GM21528 (cell line): ENCODE results near the gene IPO7.
"Not testable (repeated sequence)": the region's sequence is repeated elsewhere in the genome, so short reads cannot be mapped to it uniquely, and the experiment has no call there.

Experiments used
- ATAC-seq: cut with Tn5 transposase; IDR thresholded peaks from one replicate; pipeline ENCODE4 v1.9.1; 2021; ENCODE audit warnings: mild to moderate bottlenecking, moderate library complexity; ENCODE audit not compliant: unreplicated experiment, low FRiP score

Gene IPO7

GRCh38 chr11:9384535-9385326 is at the start of gene IPO7:
Gene IPO7, plus strand, starts transcription at chr11:9384652. Its CDS starts 112 bp downstream, at chr11:9384764.
- peak; percentile 91 for ATAC-seq

GRCh38 chr11:9341638-9342178 is 42.7 kb upstream of the IPO7 start:
- no peak for ATAC-seq

DNA sequence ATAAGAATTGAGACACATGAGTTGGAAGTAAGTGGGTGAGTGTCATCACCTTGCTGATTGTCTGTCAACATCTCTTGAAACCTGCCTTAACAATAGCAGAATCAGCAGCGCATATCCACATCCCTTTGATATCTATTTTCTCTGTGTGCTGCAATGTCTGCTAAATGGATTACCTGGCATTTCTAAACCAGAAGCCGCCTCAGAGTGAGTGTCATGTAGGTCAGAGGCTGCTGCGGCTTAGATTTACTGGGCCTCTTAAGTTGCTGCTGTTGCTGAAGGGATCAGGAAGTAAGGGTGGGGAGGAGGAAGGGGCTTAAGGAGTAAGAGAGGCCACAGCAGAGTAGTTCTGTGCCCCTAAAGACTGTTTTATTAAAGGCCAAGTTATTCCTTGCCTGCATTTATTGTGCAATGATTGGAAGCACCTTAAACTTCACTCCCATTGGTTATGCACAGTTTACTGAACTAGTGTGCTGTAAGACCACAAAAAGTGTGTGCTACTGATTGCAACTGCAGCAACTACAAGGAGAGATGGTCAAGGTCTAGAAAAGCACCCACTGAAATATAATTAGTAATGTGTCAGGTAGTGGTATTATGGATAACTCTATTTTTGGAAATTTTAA is 40.3 kb upstream of the IPO7 start:
- ATAC-seq, result no peak

DNA sequence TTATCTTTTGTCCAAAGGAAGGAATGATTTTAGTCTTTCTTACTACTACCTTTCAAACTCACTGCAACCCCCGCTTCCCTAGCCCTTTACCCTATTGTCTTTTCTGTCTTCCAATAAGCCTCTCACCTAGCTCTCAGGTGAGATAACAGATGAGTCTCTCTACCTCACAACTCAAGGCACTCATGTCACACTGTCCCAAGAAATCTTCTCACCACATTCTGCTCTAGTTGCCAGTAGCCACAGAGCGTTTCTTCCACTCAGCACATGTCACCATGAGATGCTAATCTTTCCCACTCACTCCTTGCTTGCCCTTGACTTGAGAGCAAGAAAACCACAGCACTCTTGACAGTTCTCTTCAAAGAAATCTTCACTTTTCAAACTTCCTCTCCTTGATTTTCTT is 37.4 kb upstream of the IPO7 start:
- no peak for ATAC-seq

DNA sequence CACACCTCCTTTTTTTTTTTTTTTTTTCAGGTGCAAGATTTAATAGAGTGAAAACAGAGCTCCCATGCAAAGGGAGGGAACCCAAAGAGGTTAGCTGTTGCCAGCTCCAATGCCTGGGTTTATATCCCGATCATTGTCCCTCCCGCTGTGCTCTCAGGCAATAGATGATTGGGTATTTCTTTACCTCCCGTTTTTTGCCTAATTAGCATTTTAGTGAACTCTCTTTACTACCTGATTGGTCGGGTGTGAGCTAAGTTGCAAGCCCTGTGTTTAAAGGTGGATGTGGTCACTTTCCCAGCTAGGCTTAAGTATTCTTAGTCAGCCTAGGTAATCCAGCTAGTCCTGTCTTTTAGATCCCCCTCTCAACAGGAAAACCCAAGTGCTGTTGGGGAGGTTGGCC is 36.7 kb upstream of the IPO7 start:
- not testable (repeated sequence) for ATAC-seq

DNA sequence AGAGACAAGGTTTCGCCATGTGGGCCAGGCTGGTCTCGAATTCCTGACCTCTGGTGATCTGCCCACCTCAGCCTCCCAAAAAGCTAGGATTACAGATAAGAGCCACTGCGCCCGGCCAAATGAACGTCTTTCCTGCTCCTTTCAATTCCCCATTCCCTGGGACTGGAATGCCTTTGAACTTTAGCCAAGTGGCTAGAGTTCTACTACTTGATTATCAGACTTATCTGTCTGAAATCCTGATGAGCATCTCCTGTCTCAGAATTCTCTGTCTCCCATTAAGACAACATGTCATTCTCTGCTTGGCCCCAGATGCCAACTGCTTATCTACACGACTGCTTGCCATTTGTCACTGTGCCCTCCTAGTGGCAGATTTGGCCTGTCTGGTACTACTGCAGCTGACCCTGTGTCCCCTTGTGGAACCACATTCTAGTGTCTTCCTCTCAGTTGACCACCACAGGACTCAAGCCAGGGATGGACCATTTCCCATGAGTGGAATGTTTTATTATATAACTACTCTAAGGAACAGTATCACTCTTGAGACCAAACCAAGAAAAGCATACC is 33.1 kb upstream of the IPO7 start:
- no peak for ATAC-seq

GRCh38 chr11:9357041-9357440 is 27.4 kb upstream of the IPO7 start:
- no peak for ATAC-seq

GRCh38 chr11:9360862-9361622 is 23.4 kb upstream of the IPO7 start:
- not testable (repeated sequence) for ATAC-seq

DNA sequence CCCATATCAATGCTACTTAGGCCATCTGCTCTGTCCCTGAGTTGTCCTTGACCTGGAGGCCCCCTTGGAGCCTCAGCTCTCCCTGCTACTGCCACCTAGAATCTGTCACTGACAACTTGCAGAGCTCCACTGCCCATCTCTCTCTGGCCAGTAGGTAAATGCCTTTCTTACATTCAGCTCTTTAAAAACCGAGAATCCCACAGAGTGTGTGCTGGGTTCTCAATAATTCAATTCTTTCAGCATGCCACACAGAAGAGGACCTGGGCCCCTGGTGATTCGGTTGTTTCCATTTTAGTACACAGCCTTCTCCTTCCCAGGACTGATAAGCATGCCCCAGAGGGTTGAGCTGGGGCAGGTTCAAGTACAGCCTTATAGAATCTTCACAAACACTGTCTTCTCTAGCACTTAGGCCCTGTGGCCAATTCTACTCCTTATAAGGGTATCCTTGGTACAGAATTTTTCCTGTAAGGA is 22.0 kb upstream of the IPO7 start:
- no peak for ATAC-seq

DNA sequence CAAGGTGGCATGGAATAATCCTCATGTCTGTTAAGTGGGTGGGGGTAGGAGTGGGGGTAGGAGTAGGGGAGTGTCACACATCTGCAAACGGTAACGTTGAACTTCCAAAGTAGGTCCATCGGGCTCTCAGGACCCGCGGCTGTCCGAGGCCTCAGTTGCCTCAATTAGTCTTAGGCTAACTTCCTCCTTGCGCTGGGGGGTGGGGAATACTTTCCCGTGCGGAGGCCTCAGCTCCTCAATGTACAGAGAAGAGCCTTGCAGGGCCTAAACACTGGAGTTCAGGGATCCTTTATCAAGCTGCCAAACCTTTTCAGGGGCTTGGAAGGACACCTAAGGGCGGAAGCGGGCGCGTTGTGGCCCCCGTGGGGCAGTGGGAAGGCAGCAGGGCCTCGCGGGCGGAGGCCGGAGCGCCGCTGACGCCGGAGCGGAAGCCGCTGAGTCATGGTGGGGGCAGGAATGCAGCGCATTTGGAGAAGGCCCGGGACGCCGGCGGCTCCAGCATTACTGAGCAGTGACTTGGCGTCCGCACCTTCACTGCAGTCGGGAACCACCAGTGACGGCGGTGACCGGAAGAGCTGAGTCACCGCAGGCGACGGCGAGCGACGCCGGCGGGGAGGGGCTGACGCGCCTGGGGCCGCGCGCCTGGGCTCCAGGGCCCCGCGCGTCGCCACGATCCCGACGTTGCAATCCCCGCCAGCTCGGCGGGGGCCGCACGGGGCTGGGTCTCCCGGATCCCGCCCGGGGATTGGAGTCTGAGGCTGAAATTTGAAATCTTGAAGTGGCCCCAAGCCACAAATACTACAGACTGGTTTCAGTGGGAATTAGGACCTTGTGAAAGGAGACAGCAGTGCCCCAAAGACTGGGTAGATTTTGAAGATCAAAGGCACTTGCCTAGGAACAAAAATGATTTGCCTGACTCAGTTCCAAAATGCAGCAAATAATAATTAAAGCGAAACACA is 20.2 kb upstream of the IPO7 start:
- peak; percentile 95 for ATAC-seq

DNA sequence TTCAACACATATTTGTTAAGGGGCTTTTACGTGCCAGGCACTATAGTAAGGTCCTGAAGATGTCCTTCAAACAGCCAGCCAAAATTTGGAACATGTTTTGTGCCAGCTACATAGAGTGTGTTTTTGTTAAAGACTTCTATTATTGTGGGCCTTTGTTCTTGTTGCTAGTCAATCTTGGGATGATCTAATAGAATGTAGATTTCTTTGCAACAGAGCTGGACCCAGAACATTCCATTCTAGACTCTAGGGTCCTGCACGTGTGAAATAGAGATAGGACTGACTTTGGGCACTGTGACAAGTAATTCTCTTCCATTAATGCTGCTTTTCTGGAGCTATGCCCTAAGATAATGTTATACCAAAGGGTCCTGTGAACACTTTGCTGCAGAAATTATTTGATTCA is 16.9 kb upstream of the IPO7 start:
- no peak for ATAC-seq

DNA sequence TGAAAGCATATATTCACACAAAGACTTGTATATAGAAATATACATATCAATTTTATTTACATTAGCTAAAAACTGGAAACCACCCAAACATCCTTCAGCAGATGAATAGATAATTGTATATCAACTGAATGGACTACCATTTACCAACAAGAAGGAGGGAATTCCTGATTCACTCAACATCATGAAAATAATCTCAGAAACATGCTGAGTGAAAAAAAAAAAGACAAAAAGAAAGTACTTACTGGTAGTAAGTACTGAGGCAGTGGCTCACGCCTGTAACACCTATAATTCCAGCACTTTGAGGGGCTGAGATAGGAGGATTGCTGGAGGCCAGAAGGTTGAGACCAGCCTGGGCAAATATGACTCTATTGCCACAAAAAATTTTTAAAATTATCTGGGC is 7.4 kb upstream of the IPO7 start:
- no peak for ATAC-seq

GRCh38 chr11:9379041-9379440 is 5.4 kb upstream of the IPO7 start:
- ATAC-seq, result no peak

DNA sequence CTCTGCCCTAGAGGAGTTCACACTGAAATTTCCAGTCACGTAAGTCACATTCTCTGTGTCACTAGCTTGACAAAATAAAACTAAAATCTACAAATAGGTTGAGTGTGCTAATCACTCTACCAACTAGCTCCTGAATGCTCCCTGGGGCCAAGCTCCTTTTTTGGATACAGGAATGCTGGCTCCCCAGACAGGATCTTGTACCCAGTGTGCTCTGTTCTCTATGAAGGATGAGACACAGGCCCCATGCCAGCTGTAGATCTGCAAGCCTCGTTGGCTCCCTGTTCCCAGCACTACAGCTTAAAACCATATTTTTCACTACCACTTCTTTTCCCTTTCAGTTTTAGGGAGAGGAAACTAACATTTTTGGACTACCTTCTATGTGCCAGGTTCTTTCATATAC is 3.7 kb upstream of the IPO7 start:
- no peak for ATAC-seq

DNA sequence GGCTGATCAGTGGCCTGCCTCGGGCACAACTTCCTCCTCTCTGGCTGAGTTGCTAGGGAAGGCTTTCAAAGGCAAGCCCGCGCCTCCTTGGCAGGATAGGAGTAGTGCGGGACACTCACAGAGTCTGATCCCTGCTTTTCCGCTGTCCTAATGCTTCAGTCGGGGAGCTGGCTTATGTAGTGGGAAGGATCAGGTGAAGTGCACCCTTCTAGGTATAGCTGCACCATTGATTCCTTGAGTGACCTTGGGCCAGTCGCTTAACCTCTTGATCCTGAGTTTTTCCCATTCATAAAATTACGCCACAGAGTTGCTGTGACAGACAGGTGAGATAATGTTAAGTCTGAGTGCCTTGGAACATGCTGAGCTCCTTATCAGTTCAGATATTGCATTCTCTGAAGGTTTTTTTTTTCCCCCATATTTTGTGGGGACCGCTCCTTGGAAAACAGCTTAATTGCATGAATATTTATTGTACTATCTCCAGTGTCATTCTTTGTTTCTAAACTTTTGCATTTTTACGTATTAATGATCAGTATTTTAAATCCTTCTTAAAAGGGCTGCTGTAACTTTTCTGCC is 961 bp downstream of the IPO7 start:
- peak; percentile 27 for ATAC-seq

DNA sequence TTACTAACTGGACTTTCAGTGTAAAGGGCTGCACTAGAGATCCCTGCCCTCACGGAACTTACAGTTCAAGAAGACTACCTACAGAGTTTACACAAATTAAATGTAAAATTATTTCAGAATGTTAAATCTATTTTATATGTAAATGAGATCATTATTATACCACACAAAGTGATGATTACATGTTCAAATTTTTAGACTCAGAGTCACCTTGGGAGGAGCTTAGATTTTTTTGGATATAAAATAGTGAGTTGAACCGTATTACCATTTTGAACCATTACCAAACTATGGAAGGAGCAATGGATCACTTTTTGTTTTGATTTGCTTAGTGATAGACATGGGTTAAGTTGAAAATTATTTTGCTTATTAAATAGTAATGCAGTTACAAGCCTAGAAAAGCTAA is 1.6 kb downstream of the IPO7 start:
- ATAC-seq, result no peak

GRCh38 chr11:9386901-9387300 is 2.4 kb downstream of the IPO7 start:
- ATAC-seq, result no peak

DNA sequence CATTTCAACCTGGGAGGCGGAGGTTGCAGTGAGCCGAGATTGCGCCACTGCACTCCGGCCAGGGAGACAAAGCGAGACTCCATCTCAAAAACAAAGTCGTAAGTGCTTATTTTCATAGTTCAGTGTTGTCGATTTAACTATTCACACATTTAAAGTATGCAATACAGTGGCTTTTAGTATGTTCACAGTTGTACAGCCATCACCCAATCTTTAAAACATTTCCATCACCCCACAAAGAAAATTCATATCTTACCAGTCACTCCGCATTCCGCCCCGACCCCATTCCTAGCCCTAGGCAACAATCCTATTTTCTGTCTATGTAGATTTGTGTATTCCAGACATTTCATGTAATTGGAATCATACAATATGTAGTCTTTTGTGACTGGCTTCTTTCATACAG is 11.9 kb downstream of the IPO7 start:
- no peak for ATAC-seq

- peak; percentile 56 for ATAC-seq
These were observed 12.3 kb downstream of the IPO7 start for GRCh38 chr11:9396752-9397151.
